GM18951 (cell line): ENCODE data around the gene DNAJC16.
"Not testable (repeated sequence)": the region's sequence is repeated elsewhere in the genome, so short reads cannot be mapped to it uniquely, and the experiment has no call there.

Source experiments
- POLR2A ChIP-seq: IDR thresholded peaks from 4 replicates; pipeline ENCODE4 v1.6.1; 2011; ENCODE audit warnings: mild to moderate bottlenecking; ENCODE audit not compliant: insufficient read length, insufficient read depth; ENCODE audit errors: extremely low read depth
- in situ Hi-C: fragments of 300-500 bp; cut with MboI; formaldehyde crosslinking; loops from one replicate; pipeline ENCODE4 v1.12.0; 2022; ENCODE audit warnings: low sequenced_read_pairs, mixed read lengths, inconsistent platforms; ENCODE audit not compliant: unreplicated experiment

The DNAJC16 gene

DNA sequence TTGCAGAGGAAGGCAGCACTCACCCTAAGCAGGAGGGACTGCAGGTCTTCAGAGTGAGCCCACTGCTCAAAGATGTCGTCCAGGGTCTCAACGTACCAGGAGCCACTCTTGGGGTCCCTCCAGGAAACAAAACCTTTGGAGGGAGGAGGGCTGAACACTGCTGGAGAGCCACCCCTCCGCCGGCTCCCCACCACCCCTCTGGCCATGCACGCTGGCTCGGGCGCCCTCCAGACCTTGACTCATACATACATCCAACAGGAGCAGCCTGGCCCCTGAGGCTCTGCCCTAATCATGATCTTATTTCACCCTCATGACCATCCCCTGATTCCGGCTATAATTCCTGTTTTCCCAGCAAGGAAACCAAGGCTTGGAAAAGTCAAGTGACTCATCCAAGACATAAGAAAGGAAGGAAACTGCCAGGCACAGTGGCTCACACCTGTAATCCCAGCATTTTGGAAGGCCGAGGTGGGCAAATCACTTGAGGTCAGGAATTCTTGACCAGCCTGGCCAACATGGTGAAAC, 32.7 kb upstream of the DNAJC16 start:
- TF ChIP-seq POLR2A = no peak
- in situ Hi-C loops = no loop called here

- in situ Hi-C loops = no loop called here
- no peak for TF ChIP-seq POLR2A
These were observed 26.2 kb upstream of the DNAJC16 start for GRCh38 chr1:15500184-15501178.

GRCh38 chr1:15501208-15502032, 25.2 kb upstream of the DNAJC16 start:
- in situ Hi-C loops = no loop called here
- no peak for TF ChIP-seq POLR2A

DNA sequence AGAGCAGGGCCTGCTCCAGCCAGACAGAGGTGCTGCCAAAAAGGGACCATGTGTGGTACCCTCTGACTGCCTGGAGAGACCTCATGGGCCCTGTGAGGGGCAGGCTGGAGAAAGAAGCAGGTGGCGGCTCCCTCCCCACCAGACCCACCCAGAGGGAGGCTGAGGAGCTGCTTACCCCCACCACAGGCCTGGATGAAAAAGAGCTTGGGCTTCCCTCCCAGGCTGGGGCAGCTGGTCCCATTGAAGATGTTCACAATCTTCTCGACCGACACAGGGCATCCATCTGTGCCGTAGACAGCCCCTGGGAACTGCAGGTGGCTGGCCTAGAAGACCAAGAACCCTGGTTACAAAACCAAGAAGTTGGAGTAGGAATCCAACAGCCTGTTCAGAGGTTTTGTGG, 22.2 kb upstream of the DNAJC16 start:
- in situ Hi-C loops = no loop called here
- TF ChIP-seq POLR2A = no peak

DNA sequence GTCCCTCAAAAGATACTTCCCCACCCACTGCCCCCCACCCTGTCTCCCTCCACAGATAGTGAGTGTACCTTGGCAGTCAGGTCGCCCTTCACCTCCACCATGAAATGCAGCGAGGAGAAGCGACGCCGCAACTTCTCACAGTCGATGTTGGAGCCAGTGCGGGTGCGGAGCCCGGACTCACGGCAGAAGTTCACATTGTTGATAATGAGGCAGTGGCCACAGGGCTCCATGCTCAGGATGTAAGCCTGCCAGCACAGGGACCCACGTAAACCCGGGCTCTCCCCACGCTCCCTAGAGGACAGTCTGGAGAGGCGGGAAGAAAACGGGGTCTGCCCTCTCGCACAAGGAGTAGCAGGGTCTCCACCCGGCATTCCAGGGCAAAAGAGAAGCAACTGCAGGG, 19.8 kb upstream of the DNAJC16 start:
- in situ Hi-C loops = no loop called here
- TF ChIP-seq POLR2A = no peak

DNA sequence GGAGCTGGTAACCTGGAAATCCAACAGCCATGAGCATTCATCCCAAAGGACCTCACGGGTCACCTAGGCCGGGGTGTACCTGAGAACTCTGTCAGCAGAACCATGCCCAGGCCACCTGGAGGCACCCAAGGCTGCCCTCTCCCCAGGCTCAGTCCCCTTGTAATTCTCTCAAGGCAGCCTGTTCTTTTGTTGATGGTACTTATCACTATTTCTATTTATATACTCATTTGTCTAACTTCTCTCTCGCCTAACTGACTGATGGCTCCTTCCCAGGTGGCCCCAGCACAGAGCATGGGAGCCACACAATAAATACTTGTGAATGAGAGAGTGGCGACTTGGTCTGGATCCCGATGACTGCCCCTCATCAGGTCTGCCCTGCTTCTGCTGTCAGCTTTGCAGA, 19.4 kb upstream of the DNAJC16 start:
- in situ Hi-C loops = no loop called here
- TF ChIP-seq POLR2A = no peak

DNA sequence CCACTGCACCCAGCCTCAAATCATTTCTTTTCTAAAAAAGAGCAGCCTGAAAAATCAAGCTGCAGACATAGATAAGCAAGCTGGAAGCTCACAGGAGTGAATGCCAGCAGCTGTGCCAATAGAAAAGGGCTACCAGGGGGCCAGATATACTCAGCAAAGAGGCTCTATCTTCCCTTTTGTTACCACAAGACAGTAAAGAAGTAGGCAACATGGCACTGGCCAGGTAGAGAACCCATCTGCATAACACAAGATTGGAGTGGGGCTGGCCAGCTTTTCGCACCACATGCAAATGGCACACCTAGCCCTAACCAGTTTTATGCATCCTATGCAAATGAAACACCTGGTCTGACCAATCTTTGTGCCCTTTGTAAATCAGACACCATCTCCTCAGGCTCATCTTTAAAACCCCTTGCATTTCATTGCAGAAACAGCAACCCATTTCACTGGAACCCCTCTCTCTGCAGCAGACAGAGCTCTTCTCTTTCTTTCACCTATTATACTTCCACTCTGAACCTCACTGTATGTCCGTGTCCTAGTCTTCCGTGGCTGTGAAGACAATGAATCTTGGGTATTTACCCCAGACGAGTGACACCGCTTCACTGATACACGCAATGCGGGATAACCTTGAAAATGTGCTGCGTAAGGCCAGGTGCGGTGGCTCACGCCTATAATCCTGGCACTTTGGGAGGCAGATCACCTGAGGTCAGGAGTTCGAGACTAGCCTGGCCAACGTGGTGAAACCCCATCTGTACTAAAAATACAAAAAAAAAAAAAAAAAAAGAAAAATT, 17.8 kb upstream of the DNAJC16 start:
- no peak for TF ChIP-seq POLR2A
- in situ Hi-C loops = no loop called here

- TF ChIP-seq POLR2A = no peak
- in situ Hi-C loops = no loop called here
These were observed 17.1 kb upstream of the DNAJC16 start for GRCh38 chr1:15509586-15509985.

DNA sequence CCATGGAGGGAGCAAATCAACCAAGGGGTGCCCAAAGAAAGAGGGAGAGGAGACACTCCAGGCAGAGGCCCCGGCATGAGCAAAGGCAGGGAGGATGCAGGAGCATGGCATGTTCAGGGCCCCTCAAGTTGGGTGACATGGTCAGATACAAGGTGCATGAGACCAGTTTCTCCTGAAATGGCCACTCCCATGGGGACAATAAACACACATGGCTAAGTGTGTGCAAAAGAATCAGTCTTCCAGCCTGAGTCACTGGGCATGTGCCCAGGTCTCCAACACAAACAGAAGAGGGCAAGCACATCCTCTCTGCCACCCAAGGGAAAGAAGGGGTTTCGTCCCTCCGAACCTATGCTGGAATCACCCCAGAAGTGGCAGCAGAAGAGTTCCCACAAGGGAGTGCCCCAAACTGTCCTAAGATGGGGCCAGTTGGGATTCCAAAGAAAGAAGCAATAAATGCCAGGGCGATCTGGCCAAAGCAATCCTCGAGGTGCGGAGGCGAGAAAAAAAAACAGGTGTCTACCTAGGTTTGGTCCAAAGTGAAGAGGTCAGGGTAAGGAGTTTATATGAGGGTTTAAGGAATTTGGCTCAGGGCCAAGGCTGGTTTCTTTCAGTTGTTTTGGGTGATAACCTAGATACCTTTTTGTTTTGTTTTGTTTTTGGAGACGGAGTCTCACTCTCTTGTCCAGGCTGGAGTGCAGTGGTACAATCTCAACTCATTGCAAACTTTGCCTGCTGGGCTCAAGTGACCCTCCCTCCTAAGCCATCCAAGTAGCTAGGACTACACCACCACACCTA, 15.8 kb upstream of the DNAJC16 start:
- in situ Hi-C loops = no loop called here

DNA sequence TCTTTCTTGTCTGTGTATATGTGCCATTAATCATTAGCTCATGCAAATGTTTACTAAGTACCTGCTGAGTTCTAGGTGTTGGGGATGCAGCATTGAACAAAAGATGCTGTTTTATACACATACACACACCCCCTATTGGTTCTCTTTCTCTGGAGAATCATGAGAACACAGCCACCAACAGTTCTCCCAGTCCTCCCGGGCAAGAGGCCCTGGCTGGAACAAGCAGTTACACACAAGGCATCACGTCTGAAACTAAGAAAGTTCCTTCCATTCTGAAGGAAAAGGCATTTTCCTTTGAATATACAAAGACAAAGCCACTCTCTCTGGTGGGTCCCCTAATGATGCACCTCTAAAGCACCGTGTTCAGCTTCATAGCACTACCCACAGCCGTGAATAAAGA, 13.5 kb upstream of the DNAJC16 start:
- in situ Hi-C loops = no loop called here
- TF ChIP-seq POLR2A = no peak

More for the DNA sequence above, 15.8 kb upstream of the DNAJC16 start:
- no peak for TF ChIP-seq POLR2A

DNA sequence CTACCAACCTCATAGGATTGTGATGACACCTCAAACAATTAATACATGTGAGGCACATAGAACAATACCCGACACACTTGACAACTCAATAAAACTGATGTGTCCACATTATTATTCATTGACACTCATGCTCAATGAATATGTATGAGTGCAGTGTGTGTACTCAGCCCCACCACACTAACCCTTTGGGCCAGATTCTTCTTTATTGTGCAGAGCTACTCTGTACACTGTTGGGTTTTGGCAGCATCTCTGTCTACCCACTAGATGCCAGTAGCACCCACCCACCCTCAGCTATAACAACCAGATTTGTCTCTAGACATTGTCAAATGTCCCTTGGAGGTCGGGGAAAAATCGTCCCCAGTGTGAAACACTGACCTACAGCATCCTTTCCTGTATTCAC, 12.7 kb upstream of the DNAJC16 start:
- no peak for TF ChIP-seq POLR2A
- in situ Hi-C loops = no loop called here

- in situ Hi-C loops = not testable (repeated sequence)
These were observed 12.1 kb upstream of the DNAJC16 start for GRCh38 chr1:15514557-15514956.
